ENCODE results near the gene SLC25A51.

Gene SLC25A51

GRCh38 chr9:37936376-37936775, 32.4 kb upstream of the SLC25A51 start:
- no peak for DNase-seq

GRCh38 chr9:37935096-37935495, 31.2 kb upstream of the SLC25A51 start:
- no peak for DNase-seq

- no peak for DNase-seq
These were observed 27.7 kb upstream of the SLC25A51 start for GRCh38 chr9:37931592-37931991.

GRCh38 chr9:37929441-37929895, 25.5 kb upstream of the SLC25A51 start:
- DNase-seq: no peak

- DNase-seq: no peak
These were observed 24.9 kb upstream of the SLC25A51 start for GRCh38 chr9:37928552-37929430.

- no peak for DNase-seq
These were observed 23.9 kb upstream of the SLC25A51 start for GRCh38 chr9:37927601-37928551.

GRCh38 chr9:37927132-37927531, 23.2 kb upstream of the SLC25A51 start:
- no peak for DNase-seq

- no peak for DNase-seq
These were observed 22.8 kb upstream of the SLC25A51 start for GRCh38 chr9:37926737-37927118.

- no peak for DNase-seq
These were observed 22.1 kb upstream of the SLC25A51 start for GRCh38 chr9:37925786-37926736.

- DNase-seq: no peak
These were observed 21.1 kb upstream of the SLC25A51 start for GRCh38 chr9:37925006-37925405.

GRCh38 chr9:37924538-37924937, 20.6 kb upstream of the SLC25A51 start:
- no peak for DNase-seq

- DNase-seq: no peak
These were observed 20.0 kb upstream of the SLC25A51 start for GRCh38 chr9:37923796-37924427.

- DNase-seq: no peak
These were observed 19.3 kb upstream of the SLC25A51 start for GRCh38 chr9:37923118-37923795.

- DNase-seq: no peak
These were observed 18.6 kb upstream of the SLC25A51 start for GRCh38 chr9:37922363-37923117.

- no peak for DNase-seq
These were observed 17.8 kb upstream of the SLC25A51 start for GRCh38 chr9:37921546-37922300.

GRCh38 chr9:37921168-37921510, 17.2 kb upstream of the SLC25A51 start:
- no peak for DNase-seq

GRCh38 chr9:37920471-37921167, 16.7 kb upstream of the SLC25A51 start:
- DNase-seq: no peak

- no peak for DNase-seq
These were observed 16.0 kb upstream of the SLC25A51 start for GRCh38 chr9:37919956-37920335.

- no peak for DNase-seq
These were observed 15.5 kb upstream of the SLC25A51 start for GRCh38 chr9:37919246-37919955.
